Kidney (tissue), 22 donors: Measurements from ENCODE around the gene RPRD2. TPM values are rescaled to one million over a fixed set of nuclear protein-coding genes. Genes with fewer than 3 reads are reported as not detected.
"Not testable (repeated sequence)": the region's sequence is repeated elsewhere in the genome, so short reads cannot be mapped to it uniquely, and the experiment has no call there.

ENCODE experiments used
- DNase-seq, 5 donors: peaks; one replicate each; pipeline ENCODE4 v3.0.0-alpha.2; 2013 to 2020
- FAIRE-seq: peaks from 2 replicates; lab custom pipeline; 2012; peaks lifted over from hg19 to GRCh38; lab: Jason Lieb, UNC
- H3K27ac ChIP-seq, 2 donors: one replicate each; pipeline ENCODE4 v1.7.0; 2013; ENCODE audit warnings: low read depth in 2 of 2, low read length in 2 of 2, inconsistent platforms in 1 of 2
- H3K27me3 ChIP-seq: one replicate; pipeline ENCODE4 v1.7.1; 2013; ENCODE audit warnings: low read length, inconsistent platforms; ENCODE audit not compliant: control insufficient read depth, insufficient read depth
- H3K36me3 ChIP-seq, 3 donors: one replicate each; pipeline versions ENCODE4 v1.7.0 to v1.7.1; 2013; ENCODE audit warnings: low read length in 3 of 3, control low read depth in 1 of 3, inconsistent platforms in 1 of 3; ENCODE audit not compliant: insufficient read depth in 3 of 3, control insufficient read depth in 2 of 3
- H3K4me1 ChIP-seq, 3 donors: one replicate each; pipeline versions ENCODE4 v1.7.0 to v1.7.1; 2013; ENCODE audit warnings: low read length in 3 of 3, inconsistent platforms in 1 of 3, low read depth in 1 of 3; ENCODE audit not compliant: control insufficient read depth in 2 of 3, insufficient read depth in 2 of 3
- H3K4me3 ChIP-seq, 3 donors: one replicate each; pipeline versions ENCODE4 v1.7.0 to v1.8.1; 2013; ENCODE audit warnings: low read length in 3 of 3, control low read depth in 1 of 3, inconsistent platforms in 1 of 3
- H3K9ac ChIP-seq, 3 donors: one replicate each; pipeline versions ENCODE4 v1.7.0 to v1.7.1; 2013; ENCODE audit warnings: low read length in 3 of 3, control low read depth in 1 of 3, inconsistent platforms in 1 of 3
- H3K9me3 ChIP-seq, 3 donors: one replicate each; pipeline versions ENCODE4 v1.7.0 to v1.7.1; 2013; ENCODE audit warnings: low read length in 3 of 3, control low read depth in 1 of 3, inconsistent platforms in 1 of 3; ENCODE audit not compliant: control insufficient read depth in 2 of 3, insufficient read depth in 1 of 3
- intact Hi-C: fragments of 100-400 bp; cut with DNase I; formaldehyde crosslinking; loops from one replicate; pipeline ENCODE4 v1.11.1; 2022
- long read RNA-seq, 10 donors: library from polyadenylated mRNA in 1 of 10; unstranded in 1 of 10; transcript quantifications; one replicate each; pipeline ENCODE4 v2.0.0 and lab custom pipeline, GENCODE V29; 2021 to 2026
- polyA plus RNA-seq: library from polyadenylated mRNA; stranded (reverse); fragments of 350-450 nt; fragmentation: Illumina TruSeq; extraction: RNeasy Lipid Tissue Mini Kit (QIAGEN cat#74804); gene quantifications from one replicate; pipeline ENCODE4 v1.2.3, GENCODE V29; 2014; ENCODE audit warnings: low read depth, low replicate concordance; ENCODE audit not compliant: insufficient read depth
- total RNA-seq: library from RNA; stranded (reverse); fragmentation: NEBNext Ultra II Directional; extraction: Animal tissue kit (Norgen Biotek cat#: 25700); gene quantifications from one replicate; pipeline ENCODE4 v1.2.1, GENCODE V29; 2021
- TF ChIP-seq, protein P1 (sequence below): IDR thresholded peaks from 3 replicates; pipeline ENCODE4 v1.5.1; 2012; ENCODE audit warnings: mild to moderate bottlenecking, moderate library complexity, borderline replicate concordance; ENCODE audit not compliant: insufficient read depth; ENCODE audit errors: extremely low read depth
- donor health status: control.
- donor health status: control.
- donor health status: control.
- donor health status: control.
- donor health status: control.
- donor health status: DM: yes; HTN: yes; CAD: no.
- donor health status: Normal renal cell carcinoma (clear cell type).

The RPRD2 gene
- total RNA-seq (40.4 TPM), polyA plus RNA-seq (9.1 TPM)
- long read RNA-seq, donor 1, full-length matches to known transcripts = 2 of 2 reads
- long read RNA-seq, donor 1, partial matches to known transcripts = 0 of 2 reads
- long read RNA-seq, donor 1, other reads (novel, unspliced or antisense) = 0 of 2 reads
- long read RNA-seq, donor 2, full-length matches to known transcripts = 5 of 5 reads
- long read RNA-seq, donor 2, partial matches to known transcripts = 0 of 5 reads
- long read RNA-seq, donor 2, other reads (novel, unspliced or antisense) = 0 of 5 reads
- long read RNA-seq, donor 3, full-length matches to known transcripts = 5 of 5 reads
- long read RNA-seq, donor 3, partial matches to known transcripts = 0 of 5 reads
- long read RNA-seq, donor 3, other reads (novel, unspliced or antisense) = 0 of 5 reads
- long read RNA-seq, donor 4, full-length matches to known transcripts = 11 of 11 reads
- long read RNA-seq, donor 4, partial matches to known transcripts = 0 of 11 reads
- long read RNA-seq, donor 4, other reads (novel, unspliced or antisense) = 0 of 11 reads
- long read RNA-seq, donor 5 = 0 reads
- long read RNA-seq, donor 6, full-length matches to known transcripts = 1 of 1 reads
- long read RNA-seq, donor 6, partial matches to known transcripts = 0 of 1 reads
- long read RNA-seq, donor 6, other reads (novel, unspliced or antisense) = 0 of 1 reads
- long read RNA-seq, donor 7, partial matches to known transcripts = 1 of 19 reads
- long read RNA-seq, donor 7, other reads (novel, unspliced or antisense) = 17 of 19 reads
- long read RNA-seq, donor 8, full-length matches to known transcripts = 8 of 174 reads
- long read RNA-seq, donor 8, partial matches to known transcripts = 43 of 174 reads
- long read RNA-seq, donor 8, other reads (novel, unspliced or antisense) = 123 of 174 reads
- long read RNA-seq, donor 9 = 0 reads
- long read RNA-seq, donor 10, full-length matches to known transcripts = 8 of 13 reads
- long read RNA-seq, donor 10, partial matches to known transcripts = 5 of 13 reads
- long read RNA-seq, donor 10, other reads (novel, unspliced or antisense) = 0 of 13 reads

DNA sequence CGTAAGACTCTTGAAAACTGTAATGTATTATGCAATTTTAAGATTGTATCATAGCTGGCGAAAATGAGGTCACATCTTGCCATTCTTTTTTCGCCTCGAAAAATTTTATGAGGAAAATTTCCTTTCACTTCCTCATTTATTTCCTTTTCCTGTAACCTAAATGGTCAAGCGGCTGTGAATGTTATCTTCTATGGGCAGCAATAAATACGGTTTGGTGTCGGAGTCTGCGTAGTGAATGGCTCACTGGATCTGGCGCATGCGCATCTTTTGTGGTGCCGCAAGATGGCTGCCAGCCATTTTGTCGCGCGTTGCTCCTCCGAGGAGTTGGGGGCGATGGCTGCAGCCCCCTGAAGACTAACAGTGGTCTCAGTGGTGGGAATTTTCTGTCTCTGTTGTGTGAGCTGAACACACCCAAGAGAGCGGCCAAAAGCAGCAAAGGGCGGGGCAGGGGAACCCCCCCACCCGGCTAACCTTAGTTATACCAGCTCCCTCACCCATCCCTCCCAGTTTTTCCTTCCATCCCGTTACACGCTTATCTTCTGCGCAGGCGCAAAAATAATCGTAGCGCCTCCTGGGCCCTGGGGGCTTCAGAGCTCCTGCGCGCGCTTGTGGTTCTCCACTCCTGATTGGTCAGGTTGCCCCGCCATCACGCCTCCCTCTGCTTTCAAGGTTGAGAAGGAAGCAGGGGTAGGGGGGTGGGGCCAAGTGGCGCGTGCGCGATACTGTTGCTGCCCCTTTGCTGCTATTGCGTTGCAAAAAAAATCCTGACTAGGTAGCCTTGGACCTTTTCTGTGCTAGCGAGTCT lies at the start of gene RPRD2:
Gene RPRD2, plus strand, starts transcription at position 722 of the 805 bp plus-strand sequence. CDS start 568 bp downstream, outside the sequence.
- H3K36me3 ChIP-seq = no peaks in the 10 kb centered on the region
- peaks cover 0 to 3% (median 0%) of the 10 kb centered on the region in 3 donors for H3K4me1 ChIP-seq
- peak; percentile 19 for FAIRE-seq
- no peaks in the 10 kb centered on the region for H3K9me3 ChIP-seq
- intact Hi-C loops = no loop called here
- peak within 1 kb of the TSS; percentile 96 to 99 for H3K27ac ChIP-seq
- no peaks in the 10 kb centered on the region for H3K27me3 ChIP-seq
- peak within 1 kb of the TSS; percentile 86 to 99 (median 90) for H3K4me3 ChIP-seq
- TF ChIP-seq, protein P1, sequence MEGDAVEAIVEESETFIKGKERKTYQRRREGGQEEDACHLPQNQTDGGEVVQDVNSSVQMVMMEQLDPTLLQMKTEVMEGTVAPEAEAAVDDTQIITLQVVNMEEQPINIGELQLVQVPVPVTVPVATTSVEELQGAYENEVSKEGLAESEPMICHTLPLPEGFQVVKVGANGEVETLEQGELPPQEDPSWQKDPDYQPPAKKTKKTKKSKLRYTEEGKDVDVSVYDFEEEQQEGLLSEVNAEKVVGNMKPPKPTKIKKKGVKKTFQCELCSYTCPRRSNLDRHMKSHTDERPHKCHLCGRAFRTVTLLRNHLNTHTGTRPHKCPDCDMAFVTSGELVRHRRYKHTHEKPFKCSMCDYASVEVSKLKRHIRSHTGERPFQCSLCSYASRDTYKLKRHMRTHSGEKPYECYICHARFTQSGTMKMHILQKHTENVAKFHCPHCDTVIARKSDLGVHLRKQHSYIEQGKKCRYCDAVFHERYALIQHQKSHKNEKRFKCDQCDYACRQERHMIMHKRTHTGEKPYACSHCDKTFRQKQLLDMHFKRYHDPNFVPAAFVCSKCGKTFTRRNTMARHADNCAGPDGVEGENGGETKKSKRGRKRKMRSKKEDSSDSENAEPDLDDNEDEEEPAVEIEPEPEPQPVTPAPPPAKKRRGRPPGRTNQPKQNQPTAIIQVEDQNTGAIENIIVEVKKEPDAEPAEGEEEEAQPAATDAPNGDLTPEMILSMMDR = no peak
- DNase-seq = peak; percentile 100
- H3K9ac ChIP-seq = peak within 1 kb of the TSS; percentile 82 to 100 (median 95)

DNA sequence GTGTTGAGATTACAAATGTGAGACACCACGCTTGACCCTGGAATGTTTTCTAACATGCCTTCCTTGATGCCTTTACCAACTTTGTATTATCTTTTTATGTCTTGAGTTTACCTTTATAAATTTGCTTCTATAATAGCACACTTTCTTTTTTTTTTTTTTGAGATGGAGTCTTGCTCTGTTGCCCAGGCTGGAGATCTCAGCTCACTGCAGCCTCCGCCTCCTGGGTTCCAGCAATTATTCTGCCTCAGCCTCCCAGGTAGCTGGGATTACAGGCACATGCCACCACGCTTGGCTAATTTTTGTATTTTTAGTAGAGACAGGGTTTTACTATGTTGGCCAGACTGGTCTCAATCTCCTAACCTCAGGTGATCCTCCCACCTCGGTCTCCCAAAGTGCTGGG lies 49.3 kb upstream of the RPRD2 start:
- H3K9ac ChIP-seq, H3K36me3 ChIP-seq, H3K9me3 ChIP-seq, H3K4me1 ChIP-seq, H3K27ac ChIP-seq, FAIRE-seq, H3K27me3 ChIP-seq, intact Hi-C loops, H3K4me3 ChIP-seq: not testable (repeated sequence)
- DNase-seq = peak in 1 of 5 donors; percentile 8

DNA sequence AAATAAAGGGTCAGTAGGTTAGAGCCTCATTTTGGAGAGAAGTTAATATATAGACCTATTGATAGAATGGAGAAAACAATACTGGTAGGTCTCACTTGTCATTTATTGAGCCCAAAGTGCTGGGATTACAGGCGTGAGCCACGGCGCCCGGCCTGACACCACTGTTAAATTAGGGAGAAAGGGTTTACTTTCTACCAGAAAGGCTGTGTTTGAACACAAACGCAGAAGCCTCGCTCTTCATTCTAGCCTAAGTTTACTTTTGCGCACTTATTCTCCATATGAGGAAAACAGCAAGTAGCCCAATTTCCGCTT lies 43.3 kb upstream of the RPRD2 start:
- intact Hi-C loops = no loop called here
- H3K9me3 ChIP-seq = no peaks in the 10 kb centered on the region
- H3K9ac ChIP-seq = peak overlapping the region in 1 of 3 donors; percentile 5
- FAIRE-seq = no peak
- peak in 2 of 5 donors; percentile 6 to 9 for DNase-seq
- no peaks in the 10 kb centered on the region for H3K27me3 ChIP-seq
- H3K4me1 ChIP-seq = peaks cover 0 to 2% (median 0%) of the 10 kb centered on the region in 3 donors
- H3K27ac ChIP-seq = peak overlapping the region; percentile 26 to 69
- TF ChIP-seq, protein P1 = no peak
- peaks cover 4 to 10% (median 5%) of the 10 kb centered on the region in 3 donors for H3K36me3 ChIP-seq
- H3K4me3 ChIP-seq = peak overlapping the region; percentile 30 to 88 (median 60)
